Small intestine (tissue), 7 donors: ENCODE results near the gene MROH2A. TPM values are rescaled to one million over a fixed set of nuclear protein-coding genes. Genes with fewer than 3 reads are reported as not detected.

Experiments used
- DNase-seq, 2 donors: peaks; one replicate each; pipeline versions ENCODE4 v3.0.0 to v3.0.0-alpha.2; 2013
- FAIRE-seq: peaks from 2 replicates; lab custom pipeline; 2012; peaks lifted over from hg19 to GRCh38; lab: Jason Lieb, UNC
- H3K27ac ChIP-seq, 3 donors: one replicate each; pipeline ENCODE4 v1.5.1; 2013; ENCODE audit warnings: low read length in 2 of 3, mild to moderate bottlenecking in 2 of 3, control low read depth in 1 of 3, inconsistent platforms in 1 of 3, low read depth in 1 of 3, moderate library complexity in 1 of 3
- H3K27me3 ChIP-seq, 3 donors: one replicate each; pipeline ENCODE4 v1.6.1; 2013; ENCODE audit warnings: low read length in 3 of 3, inconsistent platforms in 1 of 3; ENCODE audit not compliant: control insufficient read depth in 3 of 3, insufficient read depth in 3 of 3
- H3K36me3 ChIP-seq, 3 donors: one replicate each; pipeline ENCODE4 v1.6.1; 2013; ENCODE audit warnings: low read length in 3 of 3, inconsistent platforms in 1 of 3, low read depth in 1 of 3, mild to moderate bottlenecking in 1 of 3, moderate library complexity in 1 of 3; ENCODE audit not compliant: control insufficient read depth in 3 of 3, insufficient read depth in 2 of 3
- H3K4me1 ChIP-seq, 3 donors: one replicate each; pipeline ENCODE4 v1.6.1; 2013; ENCODE audit warnings: low read length in 2 of 3, inconsistent platforms in 1 of 3, low read depth in 1 of 3, mild to moderate bottlenecking in 1 of 3, moderate library complexity in 1 of 3; ENCODE audit not compliant: control insufficient read depth in 3 of 3, insufficient read depth in 2 of 3
- H3K4me3 ChIP-seq, 3 donors: one replicate each; pipeline ENCODE4 v1.5.1; 2013; ENCODE audit warnings: low read length in 3 of 3, control low read depth in 1 of 3, inconsistent platforms in 1 of 3, low read depth in 1 of 3, mild to moderate bottlenecking in 1 of 3, moderate library complexity in 1 of 3
- H3K9me3 ChIP-seq, 2 donors: one replicate each; pipeline ENCODE4 v1.6.1; 2013; ENCODE audit warnings: low read depth in 1 of 2, low read length in 1 of 2; ENCODE audit not compliant: control insufficient read depth in 2 of 2, insufficient read depth in 1 of 2
- WGBS, 3 donors: extraction: QIAGEN DNeasy Blood & Tissue Kit; methylation state at CpG; one replicate each; pipeline ENCODE4 v1.1.7; 2013; 5-methylcytosine and 5-hydroxymethylcytosine counted together
- polyA plus RNA-seq, 4 donors: library from polyadenylated mRNA; stranded (reverse) in 3 of 4; unstranded in 1 of 4; fragments of 200-250 nt in 3 of 4; fragments of 120-200 nt in 1 of 4; gene quantifications; one replicate each; pipeline versions ENCODE4 v1.2.1 to v1.2.3, GENCODE V29; 2013
- donor health status: healthy with polysubstance abuse.
- donor health status: control.
- donor health status: control.
- donor health status: Bipolar disorder and iron deficiency.
- donor health status: healthy.

MROH2A gene
- polyA plus RNA-seq, 4 donors = 0.19 to 1.6 (median 0.42) TPM

DNA sequence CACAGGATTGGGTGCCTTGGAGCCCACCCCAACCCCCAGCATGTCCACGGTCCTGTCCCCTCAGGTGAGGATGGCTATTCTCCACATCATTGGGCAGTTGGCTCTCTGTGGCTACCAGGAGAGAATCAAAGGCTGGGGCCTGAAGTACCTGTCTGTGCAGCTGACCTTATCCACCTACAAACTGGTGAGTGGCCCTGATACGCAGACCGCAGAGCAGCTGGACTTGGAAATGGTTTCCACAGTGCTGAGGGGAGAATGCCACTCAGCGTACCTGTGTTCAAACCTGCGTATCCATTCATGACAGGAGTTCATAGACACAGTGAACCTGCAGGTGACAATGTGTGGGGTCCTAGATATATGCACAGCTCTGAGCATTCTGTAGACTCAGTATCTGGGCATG, 21.6 kb downstream of the MROH2A start:
- no peak overlapping the region for H3K4me3 ChIP-seq
- no peaks in the 10 kb centered on the region for H3K9me3 ChIP-seq
- no peak overlapping the region for H3K27ac ChIP-seq
- H3K27me3 ChIP-seq = no peaks in the 10 kb centered on the region
- no peak for FAIRE-seq
- no peaks in the 10 kb centered on the region for H3K36me3 ChIP-seq
- no peak for DNase-seq
- WGBS, 3 donors = 54 to 79% (median 60%) methylated on average over 5 of the region's 5 CpGs
- H3K4me1 ChIP-seq = no peaks in the 10 kb centered on the region

DNA sequence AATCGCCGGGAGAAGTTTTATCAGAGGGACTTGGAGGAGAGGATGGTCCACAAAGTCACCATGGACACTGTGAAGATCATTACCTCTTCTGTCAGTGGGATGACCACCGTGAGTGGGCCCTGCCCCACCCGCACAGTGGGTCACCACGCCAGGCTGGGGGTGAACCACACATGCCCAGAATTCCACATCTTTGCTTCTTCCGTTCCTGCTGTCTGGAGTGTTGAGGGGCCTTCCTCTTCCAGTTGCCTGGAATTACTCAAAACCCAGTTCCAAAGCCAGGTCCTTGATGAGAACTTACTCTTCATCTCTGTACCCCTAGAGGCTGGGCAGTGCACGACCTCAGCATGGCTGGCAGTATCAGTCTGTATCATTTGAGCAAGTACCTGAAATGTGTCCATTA, 22.1 kb downstream of the MROH2A start:
- no peak for DNase-seq
- no peak for FAIRE-seq
- WGBS, 3 donors = 71 to 86% (median 79%) methylated on average over 7 of the region's 7 CpGs
- no peak overlapping the region for H3K4me3 ChIP-seq
- no peaks in the 10 kb centered on the region for H3K4me1 ChIP-seq
- H3K27me3 ChIP-seq = no peaks in the 10 kb centered on the region
- no peaks in the 10 kb centered on the region for H3K9me3 ChIP-seq
- no peak overlapping the region for H3K27ac ChIP-seq
- no peaks in the 10 kb centered on the region for H3K36me3 ChIP-seq

DNA sequence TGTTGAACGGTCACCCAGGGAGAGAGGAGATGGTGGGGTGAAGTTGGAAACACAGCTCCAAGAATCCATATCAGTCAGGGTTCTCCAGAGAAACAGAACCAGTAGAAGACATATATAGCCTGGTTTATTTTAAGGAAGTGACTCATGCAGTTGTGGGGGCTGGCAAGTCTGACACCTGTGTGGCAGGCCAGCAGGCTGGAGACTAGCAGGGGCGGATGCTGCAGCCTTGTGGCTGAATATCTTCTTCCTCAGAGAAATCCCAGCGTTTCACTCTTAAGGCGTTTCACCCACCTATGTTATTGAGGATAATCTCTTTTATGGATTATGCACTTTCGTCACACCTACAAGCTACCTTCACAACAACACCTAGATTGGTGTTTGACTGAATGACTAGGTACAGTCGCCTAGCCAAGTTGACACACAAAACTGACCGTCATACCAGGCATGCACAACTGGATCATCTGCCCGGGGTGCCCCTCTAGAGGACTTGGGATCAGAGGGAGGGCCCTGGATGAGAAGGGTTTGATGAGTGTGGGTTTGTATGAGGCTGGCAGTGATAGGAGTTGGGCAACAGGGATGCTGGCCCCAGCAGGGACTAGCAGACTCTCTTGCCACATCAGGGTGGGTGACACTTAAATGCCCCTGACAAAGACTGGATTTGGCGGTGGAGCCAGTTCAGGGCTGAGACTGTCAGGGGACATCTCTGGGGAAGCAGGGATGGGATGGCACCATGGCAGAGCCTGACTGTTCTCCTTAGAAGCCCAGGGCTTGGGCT, 23.4 kb downstream of the MROH2A start:
- H3K4me3 ChIP-seq = no peak overlapping the region
- WGBS, 3 donors = 75 to 84% (median 76%) methylated on average over 9 of the region's 9 CpGs
- H3K36me3 ChIP-seq = no peaks in the 10 kb centered on the region
- no peaks in the 10 kb centered on the region for H3K9me3 ChIP-seq
- no peak overlapping the region for H3K27ac ChIP-seq
- no peaks in the 10 kb centered on the region for H3K27me3 ChIP-seq
- DNase-seq = no peak
- H3K4me1 ChIP-seq = no peaks in the 10 kb centered on the region
- FAIRE-seq = no peak

DNA sequence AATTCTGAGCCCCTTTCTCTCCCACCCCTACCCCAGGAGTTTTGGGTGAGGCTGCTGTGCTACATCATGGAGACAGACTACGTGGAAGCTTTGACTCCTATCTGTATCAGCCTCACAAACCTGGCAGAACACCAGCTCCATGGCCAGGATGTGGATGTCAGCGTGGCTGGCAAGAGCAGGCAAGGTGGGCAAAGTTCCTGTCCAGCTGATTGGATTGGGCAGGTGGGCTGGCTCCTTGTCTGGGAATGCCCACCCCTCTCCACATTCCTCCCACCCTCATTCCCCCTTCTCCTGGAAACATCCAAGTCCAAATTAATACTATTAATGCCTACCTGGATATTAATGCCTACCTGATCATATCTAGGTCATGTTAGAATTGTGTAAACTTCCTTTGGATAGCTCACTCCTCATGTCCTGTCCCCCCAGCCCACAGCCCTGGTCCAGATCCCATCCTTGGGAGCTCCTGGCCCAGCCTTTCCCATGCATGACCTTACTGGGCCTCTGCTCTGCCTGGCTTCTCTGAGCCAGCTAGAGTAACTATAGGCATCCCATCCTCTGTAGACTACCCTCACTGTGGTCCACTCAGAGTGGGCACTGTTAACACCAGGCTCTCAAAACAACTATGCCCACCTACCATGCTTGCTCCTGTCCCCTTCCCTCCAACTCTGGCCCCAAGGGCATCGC, 24.1 kb downstream of the MROH2A start:
- no peaks in the 10 kb centered on the region for H3K4me1 ChIP-seq
- WGBS, 3 donors = 62 to 70% (median 63%) methylated on average over 3 of the region's 3 CpGs
- no peaks in the 10 kb centered on the region for H3K27me3 ChIP-seq
- H3K4me3 ChIP-seq = no peak overlapping the region
- FAIRE-seq (no peak), DNase-seq (no peak)
- no peak overlapping the region for H3K27ac ChIP-seq
- no peaks in the 10 kb centered on the region for H3K9me3 ChIP-seq
- H3K36me3 ChIP-seq = no peaks in the 10 kb centered on the region

DNA sequence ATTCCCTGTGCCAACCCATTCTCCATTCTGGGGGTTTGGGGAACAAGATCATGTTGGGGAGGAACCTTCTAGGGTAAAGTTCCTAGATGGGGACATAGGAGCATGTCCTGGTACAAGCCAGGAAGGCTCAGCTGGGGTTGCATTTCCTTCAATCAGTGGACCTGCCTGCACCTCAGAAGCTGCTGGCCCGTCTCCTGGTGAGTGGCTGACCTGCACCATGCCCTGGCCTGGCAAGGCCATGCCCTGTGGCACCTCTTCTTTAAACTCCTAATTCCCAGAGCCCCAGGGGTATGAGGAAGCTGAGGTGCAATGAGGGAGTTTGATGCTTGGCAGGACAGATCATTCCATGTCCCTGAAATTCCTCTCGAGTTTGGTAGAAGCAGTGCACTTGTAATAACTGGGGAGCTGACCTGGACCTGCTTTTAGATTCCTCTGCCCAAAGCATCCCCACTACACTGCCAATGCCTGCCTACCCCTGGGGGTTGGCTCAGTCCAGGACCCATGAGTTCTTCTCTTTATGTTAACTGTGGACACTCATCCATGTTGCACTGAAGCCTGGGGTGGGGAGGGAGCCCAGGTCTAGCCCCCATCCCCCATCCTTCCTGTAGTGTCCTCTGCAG, 25.3 kb downstream of the MROH2A start:
- Histone ChIP-seq H3K9me3 (no peaks in the 10 kb centered on the region), H3K4me1 (no peaks in the 10 kb centered on the region), H3K36me3 (no peaks in the 10 kb centered on the region), H3K27me3 (peaks cover 0 to 2% (median 0%) of the 10 kb centered on the region in 3 donors), H3K4me3 (no peak overlapping the region), H3K27ac (no peak overlapping the region)
- FAIRE-seq = no peak
- 73 to 81% (median 76%) methylated on average over 2 of the region's 2 CpGs for WGBS, 3 donors
- DNase-seq = no peak

DNA sequence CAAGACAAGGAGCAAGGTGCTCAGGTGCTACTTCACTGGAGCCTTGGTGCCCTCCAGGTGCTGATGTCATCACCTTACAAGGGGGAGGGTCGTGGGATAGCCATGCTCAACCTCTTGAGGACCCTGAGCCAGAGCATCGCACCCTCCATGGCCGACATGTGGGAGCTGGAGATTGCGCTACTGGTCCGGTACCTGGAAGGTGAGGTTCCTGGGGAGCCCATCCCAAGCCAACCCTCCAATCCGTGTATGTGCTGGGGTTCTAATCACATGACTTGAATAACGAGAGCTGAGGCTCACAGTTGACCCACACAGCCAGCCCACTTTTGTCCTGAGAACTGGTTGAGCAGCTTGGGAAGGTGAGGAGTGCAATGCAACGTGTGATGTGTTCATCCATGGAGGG, 25.9 kb downstream of the MROH2A start:
- FAIRE-seq (no peak), DNase-seq (no peak)
- no peak overlapping the region for H3K4me3 ChIP-seq

DNA sequence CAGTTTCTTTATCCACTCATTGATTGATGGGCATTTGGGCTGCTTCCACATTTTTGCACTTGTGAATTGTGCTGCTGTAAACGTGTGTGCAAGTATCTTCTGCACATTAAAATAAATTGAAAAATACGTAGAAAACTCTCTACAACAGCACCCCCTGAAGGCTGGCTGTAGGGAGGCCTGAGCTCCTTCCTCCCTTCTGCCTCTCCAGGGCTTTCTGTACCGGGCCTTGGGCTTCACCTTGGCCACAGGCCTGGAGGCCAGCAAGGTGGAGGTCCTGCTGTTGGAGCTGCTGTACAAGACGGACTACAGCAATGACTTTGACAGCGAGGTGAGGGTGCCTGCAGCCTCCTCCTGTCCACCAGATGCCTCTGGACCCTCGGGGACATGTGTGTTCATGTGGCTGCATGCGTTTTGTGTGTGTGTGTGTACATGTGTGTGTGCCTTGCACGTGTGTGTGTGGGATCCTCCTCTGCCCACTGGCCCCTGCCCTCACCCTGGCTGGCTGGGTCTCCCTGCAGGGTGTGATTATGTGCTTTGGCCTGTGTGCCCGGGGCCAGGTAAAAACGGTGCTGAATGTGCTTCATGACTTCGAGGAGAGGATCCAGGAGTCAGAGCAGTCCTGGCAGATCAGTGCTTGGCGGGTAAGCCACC, 29.2 kb downstream of the MROH2A start:
- no peak for FAIRE-seq
- no peaks in the 10 kb centered on the region for H3K36me3 ChIP-seq
- peaks cover 0 to 2% (median 0%) of the 10 kb centered on the region in 3 donors for H3K27me3 ChIP-seq
- 74 to 79% (median 77%) methylated on average over 12 of the region's 12 CpGs for WGBS, 3 donors
- H3K27ac ChIP-seq = no peak overlapping the region
- H3K4me3 ChIP-seq = no peak overlapping the region
- DNase-seq = no peak
- no peaks in the 10 kb centered on the region for H3K4me1 ChIP-seq
- H3K9me3 ChIP-seq = no peaks in the 10 kb centered on the region

More for the DNA sequence above, 25.9 kb downstream of the MROH2A start:
- H3K9me3 ChIP-seq = no peaks in the 10 kb centered on the region
- WGBS, 3 donors = 53 to 74% (median 67%) methylated on average over 8 of the region's 8 CpGs
- H3K36me3 ChIP-seq = no peaks in the 10 kb centered on the region
- H3K27me3 ChIP-seq = peaks cover 0 to 2% (median 0%) of the 10 kb centered on the region in 3 donors
- no peaks in the 10 kb centered on the region for H3K4me1 ChIP-seq
- no peak overlapping the region for H3K27ac ChIP-seq
